WTC11 (cell line): ENCODE results near the gene PPM1E. TPM values are rescaled to one million over a fixed set of nuclear protein-coding genes. Genes with fewer than 3 reads are reported as not detected.

Source experiments
- ATAC-seq: fragments of 200-7000 bp; cut with Tn5 transposase; 2 replicates; pipeline ENCODE4 v1.10.0; 2021; ENCODE audit warnings: mild to moderate bottlenecking, moderate library complexity
- CTCF ChIA-PET: fragments of 300-600 bp; sonication (Branson Sonifier 250); formaldehyde crosslinking; loops from one replicate; lab custom pipeline; 2021; ENCODE audit warnings: antibody characterized with exemption; lab: Charles Lee
- POLR2A ChIA-PET: fragments of 350-600 bp; sonication (Branson Sonifier 250); formaldehyde crosslinking; loops from one replicate; lab custom pipeline; 2021; ENCODE audit warnings: antibody characterized with exemption; lab: Charles Lee
- DNase-seq: peaks from one replicate; pipeline ENCODE4 v3.0.0; 2021; ENCODE audit warnings: low spot score
- H3K27ac Mint-ChIP-seq: 2 replicates; pipeline ENCODE4 v1.8.0; 2021; ENCODE audit warnings: mixed read lengths
- H3K27me3 Mint-ChIP-seq: 2 replicates; pipeline ENCODE4 v1.8.0; 2021; ENCODE audit warnings: low read depth, mild to moderate bottlenecking, moderate library complexity, mixed read lengths
- H3K36me3 Mint-ChIP-seq: 2 replicates; pipeline ENCODE4 v1.8.0; 2021; ENCODE audit warnings: mixed read lengths
- H3K4me1 Mint-ChIP-seq: 2 replicates; pipeline ENCODE4 v1.8.0; 2022; ENCODE audit warnings: mixed read lengths
- H3K4me3 Mint-ChIP-seq: 2 replicates; pipeline ENCODE4 v1.8.0; 2021; ENCODE audit warnings: mild to moderate bottlenecking, moderate library complexity, mixed read lengths
- H3K9me3 Mint-ChIP-seq: 2 replicates; pipeline ENCODE4 v1.8.0; 2021; ENCODE audit warnings: mixed read lengths
- CBFB ChIP-seq: sonication (generic); formaldehyde crosslinking; IDR thresholded peaks from 2 replicates; pipeline ENCODE4 v1.8.1; 2022; ENCODE audit warnings: mild to moderate bottlenecking, low read depth, missing genetic modification reagents
- CDX4 ChIP-seq: fragments of 250-450 bp; sonication (Bioruptor Pico); IDR thresholded peaks from 2 replicates; pipeline ENCODE4 v1.9.0; 2021; ENCODE audit warnings: moderate library complexity, mild to moderate bottlenecking, inconsistent platforms, borderline replicate concordance
- CTCF ChIP-seq: fragments of 200-600 bp; IDR thresholded peaks from 2 replicates; pipeline ENCODE4 v1.8.0; 2022; ENCODE audit warnings: antibody characterized with exemption
- E2F1 ChIP-seq: sonication (generic); formaldehyde crosslinking; IDR thresholded peaks from 2 replicates; pipeline ENCODE4 v1.8.0; 2022; ENCODE audit warnings: mild to moderate bottlenecking, missing genetic modification reagents
- ETV6 ChIP-seq: sonication (generic); formaldehyde crosslinking; IDR thresholded peaks from 2 replicates; pipeline ENCODE4 v1.8.1; 2022; ENCODE audit warnings: mild to moderate bottlenecking, missing genetic modification reagents
- KAT7 ChIP-seq: sonication (generic); formaldehyde crosslinking; IDR thresholded peaks from 2 replicates; pipeline ENCODE4 v1.8.1; 2023; ENCODE audit warnings: missing genetic modification reagents, mild to moderate bottlenecking, borderline replicate concordance
- NFATC4 ChIP-seq: fragments of 250-450 bp; sonication (Bioruptor Pico); IDR thresholded peaks from 2 replicates; pipeline ENCODE4 v1.9.0; 2021; ENCODE audit warnings: mild to moderate bottlenecking
- NFE2L1 ChIP-seq: sonication (generic); formaldehyde crosslinking; IDR thresholded peaks from 2 replicates; pipeline ENCODE4 v1.8.1; 2023; ENCODE audit warnings: missing genetic modification reagents
- TCF7 ChIP-seq: sonication (generic); formaldehyde crosslinking; IDR thresholded peaks from 2 replicates; pipeline ENCODE4 v1.8.0; 2022; ENCODE audit warnings: mild to moderate bottlenecking, low read depth, missing genetic modification reagents, moderate library complexity
- TEAD4 ChIP-seq: sonication (generic); formaldehyde crosslinking; IDR thresholded peaks from 2 replicates; pipeline ENCODE4 v1.8.0; 2022; ENCODE audit warnings: mild to moderate bottlenecking, missing genetic modification reagents
- TP53 ChIP-seq: sonication (generic); formaldehyde crosslinking; IDR thresholded peaks from 2 replicates; pipeline ENCODE4 v1.8.1; 2023; ENCODE audit warnings: mild to moderate bottlenecking, missing genetic modification reagents
- USF1 ChIP-seq: sonication (generic); formaldehyde crosslinking; IDR thresholded peaks from 2 replicates; pipeline ENCODE4 v1.8.0; 2022; ENCODE audit warnings: mild to moderate bottlenecking, missing genetic modification reagents
- total RNA-seq: library from RNA; stranded (reverse); gene quantifications from 3 replicates; pipeline ENCODE4 v1.2.3, GENCODE V29; 2021

The PPM1E gene
- total RNA-seq, 1 experiment from 2014 or later: 8.1 TPM

GRCh38 chr17:58755577-58756245 is at the start of gene PPM1E (continued):
- peak; percentile 35; the same call in 1 of the 2 replicates for TF ChIP-seq ETV6
- peak; percentile 35; the same call in 1 of the 2 replicates for TF ChIP-seq USF1 (CRISPR knock-in tag)
- 0 out of 2 replicates have a peak, but pooled peaks have one; percentile 25 for TF ChIP-seq NFE2L1 (CRISPR knock-in tag)

GRCh38 chr17:58706351-58707140 is 49.1 kb upstream of the PPM1E start:
- Mint-ChIP-seq H3K4me3 (no peak overlapping the region), H3K27ac (no peak overlapping the region; the same call in 1 of the 2 replicates)
- no peak for ATAC-seq
- no peak for DNase-seq
- TF ChIP-seq ETV6 (no peak), TCF7 (no peak), TP53 (CRISPR knock-in tag) (no peak), CBFB (no peak), CTCF (no peak), E2F1 (CRISPR knock-in tag) (no peak), CDX4 (no peak), KAT7 (CRISPR knock-in tag) (no peak), TEAD4 (CRISPR knock-in tag) (no peak)
- TF ChIP-seq, all 79 proteins: peak for 0
- POLR2A ChIA-PET: no interaction called here
- no peaks in the 10 kb centered on the region for H3K9me3 Mint-ChIP-seq
- no peaks in the 10 kb centered on the region for H3K27me3 Mint-ChIP-seq
- no peaks in the 10 kb centered on the region for H3K4me1 Mint-ChIP-seq
- H3K36me3 Mint-ChIP-seq: no peaks in the 10 kb centered on the region
- CTCF ChIA-PET: interaction anchor here (0.6 to 0.8 kb wide), 2 partner anchors 48 to 110 kb away, joined by 3 to 4 read pairs; no protein-coding TSS in a partner anchor

GRCh38 chr17:58710948-58711552 is 44.6 kb upstream of the PPM1E start:
- CTCF ChIA-PET: interaction anchor here (0.5 to 2.6 kb wide), 32 partner anchors 8 to 638 kb away, joined by 3 to 39 read pairs (median 3); partner anchors contain the start of gene PPM1E
- H3K4me1 Mint-ChIP-seq: no peaks in the 10 kb centered on the region
- no peaks in the 10 kb centered on the region for H3K27me3 Mint-ChIP-seq
- no peaks in the 10 kb centered on the region for H3K9me3 Mint-ChIP-seq
- DNase-seq: peak; percentile 16
- H3K4me3 Mint-ChIP-seq: no peak overlapping the region
- H3K36me3 Mint-ChIP-seq: no peaks in the 10 kb centered on the region
- POLR2A ChIA-PET: no interaction called here
- no peak for ATAC-seq
- H3K27ac Mint-ChIP-seq: no peak overlapping the region
- no peak for TF ChIP-seq NFATC4 (CRISPR knock-in tag)
- TF ChIP-seq CTCF: peak; percentile 79
